Measurements from ENCODE around the gene SGSM2. TPM values are rescaled to one million over a fixed set of nuclear protein-coding genes. Genes with fewer than 3 reads are reported as not detected.
A peak's percentile ranks its signal among the peaks of the same experiment; 100 is the strongest.

Gene SGSM2
- total and polyA plus RNA-seq, 9 donors, result 9.3 to 50.6 (median 42.4) TPM

DNA sequence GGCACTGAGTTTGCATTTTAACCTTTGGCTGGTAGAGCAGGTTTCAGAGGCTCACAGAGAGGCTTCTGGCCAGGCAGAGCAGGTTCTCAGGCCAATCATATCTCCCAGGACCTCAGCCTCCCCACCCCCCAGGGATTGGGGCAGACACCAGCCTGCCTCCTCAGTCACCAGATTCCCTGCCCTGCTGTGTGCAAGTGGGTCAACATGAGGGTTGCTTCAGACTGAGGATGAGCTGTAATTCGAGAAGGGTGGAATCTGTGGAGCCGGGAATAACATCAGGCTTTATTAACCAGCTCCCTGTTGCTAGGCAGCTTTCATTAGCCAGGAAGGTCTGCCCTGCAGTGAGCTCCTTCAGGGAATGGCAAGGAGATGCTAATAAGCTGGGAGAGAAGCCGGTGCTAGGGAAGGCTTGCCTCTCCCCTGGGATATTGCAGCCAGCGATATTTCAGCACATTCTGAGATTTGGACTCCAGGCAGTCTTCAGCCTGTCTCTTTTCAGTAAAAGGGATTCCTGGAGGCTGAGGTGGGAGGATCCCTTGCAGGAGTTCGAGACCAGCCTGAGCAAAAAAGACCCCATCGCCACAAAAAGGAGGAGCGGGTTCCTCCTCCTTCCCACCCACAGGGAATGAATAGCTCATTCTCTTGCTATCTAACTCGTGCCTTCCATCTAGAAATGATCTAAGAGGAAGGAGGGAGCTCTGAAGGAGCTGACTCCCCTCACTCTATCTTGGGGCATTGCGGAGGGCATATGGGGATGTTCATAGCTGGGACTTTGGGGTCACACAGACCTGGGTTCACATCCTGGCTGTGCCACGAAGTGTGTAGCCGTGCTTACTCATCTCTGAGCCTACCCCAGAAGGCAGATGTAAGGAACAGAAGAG, 10.7 kb downstream of the SGSM2 start:
- H3K9me3 ChIP-seq, result no peaks in the 10 kb centered on the region
- 45 to 52% (median 48%) methylated on average over 11 of the region's 11 CpGs for WGBS, 3 donors
- intact Hi-C loops (cut with DNase I), result no loop called here
- no peak overlapping the region for H3K27ac ChIP-seq
- no peak for TF ChIP-seq POLR2A (IDR thresholded peaks at IDR 0.05)
- TF ChIP-seq CTCF (IDR thresholded peaks at IDR 0.05), result no peak
- no peak for TF ChIP-seq EP300 (IDR thresholded peaks at IDR 0.05)
- no peak overlapping the region for H3K4me3 ChIP-seq
- H3K4me1 ChIP-seq (ENCODE audit: insufficient read depth), result no peaks in the 10 kb centered on the region
- peak in 2 of 5 donors; percentile 12 to 29 for DNase-seq
- no peaks in the 10 kb centered on the region for H3K36me3 ChIP-seq
- H3K27me3 ChIP-seq, result no peaks in the 10 kb centered on the region

DNA sequence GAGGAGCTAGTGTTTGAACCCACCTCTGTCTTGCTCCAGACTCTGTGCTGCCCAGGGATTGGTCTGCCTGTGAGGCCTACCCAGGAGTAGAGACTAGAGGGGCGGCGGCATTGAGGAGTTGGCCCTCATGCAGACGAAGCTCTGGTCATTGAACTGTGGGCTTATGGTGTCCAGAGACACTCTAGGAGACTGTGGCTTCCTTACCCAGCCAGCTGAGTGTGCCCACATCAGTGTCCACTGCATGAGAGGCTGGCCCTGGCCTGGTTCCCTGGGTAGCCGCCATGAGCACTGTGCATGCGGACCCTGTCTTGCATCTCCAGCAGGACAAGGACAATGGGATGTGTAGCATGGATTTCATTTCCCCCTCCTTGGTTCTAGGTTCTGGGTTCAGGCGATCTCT, 14.0 kb downstream of the SGSM2 start:
- no peak for DNase-seq
- Histone ChIP-seq H3K4me3 (no peak overlapping the region), H3K36me3 (no peaks in the 10 kb centered on the region), H3K27me3 (no peaks in the 10 kb centered on the region), H3K27ac (no peak overlapping the region), H3K4me1 (ENCODE audit: insufficient read depth) (no peaks in the 10 kb centered on the region), H3K9me3 (no peaks in the 10 kb centered on the region)
- TF ChIP-seq EP300 (IDR thresholded peaks at IDR 0.05) (no peak), CTCF (IDR thresholded peaks at IDR 0.05) (no peak), POLR2A (IDR thresholded peaks at IDR 0.05) (no peak)
- WGBS, 3 donors, result 94 to 98% (median 96%) methylated on average over 6 of the region's 6 CpGs
- intact Hi-C loops (cut with DNase I), result no loop called here

- Histone ChIP-seq H3K4me3 (no peak overlapping the region), H3K27ac (no peak overlapping the region), H3K4me1 (ENCODE audit: insufficient read depth) (no peaks in the 10 kb centered on the region), H3K27me3 (no peaks in the 10 kb centered on the region), H3K36me3 (no peaks in the 10 kb centered on the region), H3K9me3 (no peaks in the 10 kb centered on the region)
- TF ChIP-seq EP300 (IDR thresholded peaks at IDR 0.05) (no peak), POLR2A (IDR thresholded peaks at IDR 0.05) (no peak), CTCF (IDR thresholded peaks at IDR 0.05) (no peak)
- 83 to 94% (median 87%) methylated on average over 8 of the region's 8 CpGs for WGBS, 3 donors
- intact Hi-C loops (cut with DNase I), result no loop called here
- DNase-seq, result no peak
These were observed 17.0 kb downstream of the SGSM2 start for GRCh38 chr17:2354311-2354710.

- Histone ChIP-seq H3K36me3 (no peaks in the 10 kb centered on the region), H3K27me3 (no peaks in the 10 kb centered on the region), H3K27ac (no peak overlapping the region), H3K4me1 (ENCODE audit: insufficient read depth) (no peaks in the 10 kb centered on the region), H3K9me3 (no peaks in the 10 kb centered on the region), H3K4me3 (no peak overlapping the region)
- no peak for TF ChIP-seq POLR2A (IDR thresholded peaks at IDR 0.05)
- TF ChIP-seq CTCF (IDR thresholded peaks at IDR 0.05), result no peak
- no peak for TF ChIP-seq EP300 (IDR thresholded peaks at IDR 0.05)
- no peak for DNase-seq
- intact Hi-C loops (cut with DNase I), result no loop called here
- 95 to 96% (median 96%) methylated on average over 4 of the region's 4 CpGs for WGBS, 3 donors
These were observed 19.9 kb downstream of the SGSM2 start for GRCh38 chr17:2357237-2357636.
